Left kidney (tissue), 2 donors: ENCODE measurements around the gene TEK. TPM values are rescaled to one million over a fixed set of nuclear protein-coding genes. Genes with fewer than 3 reads are reported as not detected.
"Not testable (repeated sequence)": the region's sequence is repeated elsewhere in the genome, so short reads cannot be mapped to it uniquely, and the experiment has no call there.

Experiments
- DNase-seq: peaks from one replicate; pipeline ENCODE4 v3.0.0-alpha.2; 2013
- polyA plus RNA-seq: library from polyadenylated mRNA; unstranded; fragments of 120-200 nt; gene quantifications from one replicate; pipeline ENCODE4 v1.2.1, GENCODE V29; 2013; ENCODE audit not compliant: insufficient read length

The TEK gene
- polyA plus RNA-seq, 1 donor = 34.4 TPM

GRCh38 chr9:27212621-27213020, 103.6 kb downstream of the TEK start:
- DNase-seq = no peak

GRCh38 chr9:27227192-27227591, 118.2 kb downstream of the TEK start:
- DNase-seq = no peak

- not testable (repeated sequence) for DNase-seq
Observed at GRCh38 chr9:27239648-27240047, 130.6 kb downstream of the TEK start.

GRCh38 chr9:27247756-27248155, 138.7 kb downstream of the TEK start:
- peak; percentile 13 for DNase-seq

GRCh38 chr9:27248702-27249101, 139.7 kb downstream of the TEK start:
- DNase-seq = no peak

- DNase-seq = no peak
Observed at GRCh38 chr9:27258662-27259061, 149.6 kb downstream of the TEK start.

GRCh38 chr9:27260789-27261516, 151.9 kb downstream of the TEK start:
- DNase-seq = no peak

- DNase-seq = no peak
Observed at GRCh38 chr9:27261517-27262211, 152.6 kb downstream of the TEK start.

- no peak for DNase-seq
Observed at GRCh38 chr9:27272103-27272502, 163.1 kb downstream of the TEK start.

GRCh38 chr9:27273186-27273585, 164.2 kb downstream of the TEK start:
- no peak for DNase-seq

- DNase-seq = peak; percentile 66
Observed at GRCh38 chr9:27276193-27277030, 167.4 kb downstream of the TEK start.

GRCh38 chr9:27278374-27278773, 169.3 kb downstream of the TEK start:
- no peak for DNase-seq

- no peak for DNase-seq
Observed at GRCh38 chr9:27279611-27280010, 170.6 kb downstream of the TEK start.

Other genes with a start within 250 kb of the TEK start
- gene CAAP1, start 216.4 kb upstream of the TEK start, polyA plus RNA-seq = 46.8 TPM
- 58.2 TPM for gene PLAA, start 162.0 kb upstream of the TEK start, polyA plus RNA-seq
- gene IFT74, start 152.8 kb upstream of the TEK start, polyA plus RNA-seq = 50.1 TPM
- gene LRRC19, start 103.6 kb upstream of the TEK start, polyA plus RNA-seq = 19.4 TPM
- gene EQTN, start 187.9 kb downstream of the TEK start, polyA plus RNA-seq = 0.43 TPM